HCT116 (cell line): ENCODE results near the gene STON1. TPM values are rescaled to one million over a fixed set of nuclear protein-coding genes. Genes with fewer than 3 reads are reported as not detected.

Experiments used
- ATAC-seq: fragments of 200-7000 bp; cut with Tn5 transposase; 2 replicates; pipeline ENCODE4 v1.9.1; 2020; ENCODE audit warnings: mild to moderate bottlenecking, moderate library complexity
- BruUV-seq: library from RNA; stranded (reverse); fragments of 400-500 nt; replicated peaks from 2 replicates; lab custom pipeline; 2021; lab: Mats Ljungman, UMichigan
- CTCF ChIA-PET: fragments of 300-600 bp; sonication (Branson Sonifier 250); formaldehyde crosslinking; loops from one replicate; lab custom pipeline; 2021; ENCODE audit warnings: antibody characterized with exemption; lab: Charles Lee
- POLR2A ChIA-PET: fragments of 300-600, 350-600 bp; sonication (Branson Sonifier 250); formaldehyde crosslinking; loops from one replicate; lab custom pipeline; 2021; ENCODE audit warnings: antibody characterized with exemption; lab: Charles Lee
- RAD21 ChIA-PET, 2 experiments: fragments of 300-600 bp; sonication (Branson Sonifier 250); formaldehyde crosslinking; loops; one replicate each; lab custom pipeline; 2023; ENCODE audit warnings: low total read pairs in 2 of 2; ENCODE audit not compliant: uncharacterized antibody in 2 of 2, unreplicated experiment in 2 of 2, low non-redundant PET in 1 of 2; lab: Charles Lee
- DNase-seq: peaks from one replicate; pipeline ENCODE4 v3.0.0-alpha.2; 2010; ENCODE audit warnings: low read depth, low spot score
- H2AFZ ChIP-seq: fragments of 200-600 bp; shearing (Covaris generic), sonication (generic); 2 replicates; pipeline ENCODE4 v1.6.1; 2017; ENCODE audit warnings: low read depth, mixed run types, mixed read lengths, antibody characterized with exemption, low read length; ENCODE audit not compliant: poor library complexity, severe bottlenecking
- H3K27ac ChIP-seq: 2 replicates; pipeline ENCODE4 v1.5.1; 2012; ENCODE audit warnings: low read depth, low read length
- H3K27me3 ChIP-seq: fragments of 200-600 bp; sonication (generic); 2 replicates; pipeline ENCODE4 v1.6.1; 2016; ENCODE audit warnings: mixed run types, low read length, mixed read lengths; ENCODE audit not compliant: insufficient read depth
- H3K36me3 ChIP-seq, 2 experiments: fragments of 200-500 bp in 1 of 2; fragments of 200-600 bp in 1 of 2; sonication (Bioruptor generic) in 1 of 2; sonication (generic) in 1 of 2; 2 replicates each; pipeline versions ENCODE4 v1.5.1 to v1.6.1; 2014 to 2016; ENCODE audit warnings: low read length in 2 of 2, inconsistent platforms in 1 of 2, mixed read lengths in 1 of 2, mixed run types in 1 of 2; ENCODE audit not compliant: insufficient read depth in 2 of 2, control insufficient read depth in 1 of 2
- H3K4me1 ChIP-seq, 2 experiments: fragments of 200-600 bp in 1 of 2; sonication (generic) in 1 of 2; 2 replicates each; pipeline versions ENCODE4 v1.5.1 to v1.6.1; 2012 to 2017; ENCODE audit warnings: low read length in 2 of 2, inconsistent platforms in 1 of 2, mild to moderate bottlenecking in 1 of 2, mixed read lengths in 1 of 2, mixed run types in 1 of 2, moderate library complexity in 1 of 2; ENCODE audit not compliant: insufficient read depth in 2 of 2, control insufficient read depth in 1 of 2
- H3K4me2 ChIP-seq: fragments of 200-600 bp; sonication (generic); 2 replicates; pipeline ENCODE4 v1.6.1; 2017; ENCODE audit warnings: mixed run types, low read length, mixed read lengths
- H3K4me3 ChIP-seq, 2 experiments: fragments of 200-600 bp in 1 of 2; sonication (generic) in 1 of 2; replicated peaks in 1 of 2; 2 replicates each; pipeline ENCODE4 v1.5.1; 2011 to 2016; ENCODE audit warnings: low read length in 2 of 2, control low read depth in 1 of 2, low read depth in 1 of 2, mild to moderate bottlenecking in 1 of 2, mixed read lengths in 1 of 2, mixed run types in 1 of 2
- H3K79me2 ChIP-seq: fragments of 200-600 bp; sonication (generic); 2 replicates; pipeline ENCODE4 v1.6.1; 2017; ENCODE audit warnings: mild to moderate bottlenecking, mixed run types, low read length, moderate library complexity, mixed read lengths; ENCODE audit not compliant: insufficient read depth
- H3K9ac ChIP-seq: fragments of 200-600 bp; sonication (generic); 2 replicates; pipeline ENCODE4 v1.6.1; 2016; ENCODE audit warnings: low read length, mixed read lengths
- H3K9me2 ChIP-seq: fragments of 200-600 bp; sonication (generic), shearing (Covaris generic); 2 replicates; pipeline ENCODE4 v1.6.1; 2017; ENCODE audit warnings: mixed run types, mild to moderate bottlenecking, moderate library complexity; ENCODE audit not compliant: insufficient read depth
- H3K9me3 ChIP-seq, 2 experiments: fragments of 200-500 bp in 1 of 2; fragments of 200-600 bp in 1 of 2; sonication (Bioruptor generic) in 1 of 2; sonication (generic) in 1 of 2; 2 replicates each; pipeline ENCODE4 v1.6.1; 2014 to 2017; ENCODE audit warnings: low read length in 2 of 2, mixed read lengths in 2 of 2, inconsistent platforms in 1 of 2, low read depth in 1 of 2, mild to moderate bottlenecking in 1 of 2, mixed run types in 1 of 2, moderate library complexity in 1 of 2; ENCODE audit not compliant: control insufficient read depth in 1 of 2, insufficient read depth in 1 of 2
- H4K20me1 ChIP-seq: fragments of 200-600 bp; sonication (generic), shearing (Covaris generic); 2 replicates; pipeline ENCODE4 v1.6.1; 2017; ENCODE audit warnings: mixed run types, mild to moderate bottlenecking, moderate library complexity; ENCODE audit not compliant: insufficient read depth
- CEBPB ChIP-seq: IDR thresholded peaks from 2 replicates; pipeline ENCODE4 v1.6.1; 2012; ENCODE audit warnings: low read depth
- EGR1 ChIP-seq: IDR thresholded peaks from 2 replicates; pipeline ENCODE4 v1.6.1; 2012; ENCODE audit warnings: low read depth
- ELF1 ChIP-seq: IDR thresholded peaks from 2 replicates; pipeline ENCODE4 v1.6.1; 2012; ENCODE audit warnings: low read depth, borderline replicate concordance
- FOSL1 ChIP-seq: IDR thresholded peaks from 2 replicates; pipeline ENCODE4 v1.6.1; 2012; ENCODE audit warnings: low read depth
- JUND ChIP-seq: IDR thresholded peaks from 2 replicates; pipeline ENCODE4 v1.6.1; 2012
- MAX ChIP-seq: IDR thresholded peaks from 2 replicates; pipeline ENCODE4 v1.6.1; 2012
- RAD21 ChIP-seq: IDR thresholded peaks from 2 replicates; pipeline ENCODE4 v1.6.1; 2012; ENCODE audit warnings: low read depth, mild to moderate bottlenecking
- SP1 ChIP-seq: IDR thresholded peaks from 2 replicates; pipeline ENCODE4 v1.6.1; 2012; ENCODE audit warnings: low read depth
- SRF ChIP-seq: IDR thresholded peaks from 2 replicates; pipeline ENCODE4 v1.6.1; 2012; ENCODE audit warnings: low read depth
- ZFX ChIP-seq: fragments of 450-650 bp; IDR thresholded peaks from 2 replicates; pipeline ENCODE4 v1.6.1; 2017
- ZNF274 ChIP-seq: fragments of 200-500 bp; sonication (Bioruptor generic); IDR thresholded peaks from 2 replicates; pipeline ENCODE4 v1.6.1; 2014; ENCODE audit warnings: mild to moderate bottlenecking, low read depth, low read length, inconsistent platforms
- intact Hi-C: fragments of 100-400 bp; cut with micrococcal nuclease; formaldehyde crosslinking; loops from 2 replicates; pipeline ENCODE4 v1.10.0; 2022
- total RNA-seq: library from RNA; stranded (reverse); gene quantifications from one replicate; pipeline ENCODE4 v1.2.1, GENCODE V29; 2021; ENCODE audit not compliant: unreplicated experiment

STON1 gene
- total RNA-seq, 1 experiment from 2014 or later, result 1.4 TPM

- H3K4me1 ChIP-seq, result no peaks in the 10 kb centered on the region
- ATAC-seq (no peak), DNase-seq (no peak)
- POLR2A ChIA-PET, result no interaction called here
- TF ChIP-seq SRF (no peak), SP1 (no peak), ZFX (no peak)
- TF ChIP-seq, all 23 proteins: peak for 0
- ChIA-PET CTCF (no interaction called here), RAD21 (no interaction called here)
- Histone ChIP-seq H3K27ac (no peak overlapping the region), H3K4me3 (no peak overlapping the region), H4K20me1 (no peaks in the 10 kb centered on the region), H3K4me2 (no peak overlapping the region), H3K9me3 (no peaks in the 10 kb centered on the region), H3K27me3 (no peaks in the 10 kb centered on the region), H3K36me3 (no peaks in the 10 kb centered on the region), H3K9me2 (no peaks in the 10 kb centered on the region), H3K79me2 (no peaks in the 10 kb centered on the region), H2AFZ (no peak overlapping the region), H3K9ac (no peak overlapping the region)
- no TSS peak for BruUV-seq
- intact Hi-C loops, result no loop called here
Measured at GRCh38 chr2:48528431-48528830, 1.5 kb upstream of the STON1 start.

GRCh38 chr2:48529194-48529593 lies 760 bp upstream of the STON1 start:
- Histone ChIP-seq H3K4me3 (no peak overlapping the region), H2AFZ (no peak overlapping the region), H3K9me2 (no peaks in the 10 kb centered on the region), H3K4me1 (no peaks in the 10 kb centered on the region), H3K79me2 (no peaks in the 10 kb centered on the region), H3K4me2 (no peak overlapping the region), H3K36me3 (no peaks in the 10 kb centered on the region), H3K27ac (no peak overlapping the region), H4K20me1 (no peaks in the 10 kb centered on the region), H3K27me3 (no peaks in the 10 kb centered on the region), H3K9me3 (no peaks in the 10 kb centered on the region), H3K9ac (no peak overlapping the region)
- intact Hi-C loops, result no loop called here
- TF ChIP-seq JUND, result no peak
- TF ChIP-seq MAX, result no peak
- TF ChIP-seq CEBPB, result no peak
- TF ChIP-seq SP1, result no peak
- no peak for TF ChIP-seq SRF
- no peak for TF ChIP-seq FOSL1
- TF ChIP-seq ELF1, result no peak
- TF ChIP-seq EGR1, result no peak
- no peak for TF ChIP-seq RAD21
- TF ChIP-seq ZNF274, result no peak
- ChIA-PET RAD21 (no interaction called here), POLR2A (no interaction called here), CTCF (no interaction called here)
- DNase-seq (no peak), ATAC-seq (no peak)
- no TSS peak for BruUV-seq
